ENCODE data around the gene FOXR1. TPM values are rescaled to one million over a fixed set of nuclear protein-coding genes. Genes with fewer than 3 reads are reported as not detected.

FOXR1 gene
- total RNA-seq, 4 donors from 2014 or later: not detected

DNA sequence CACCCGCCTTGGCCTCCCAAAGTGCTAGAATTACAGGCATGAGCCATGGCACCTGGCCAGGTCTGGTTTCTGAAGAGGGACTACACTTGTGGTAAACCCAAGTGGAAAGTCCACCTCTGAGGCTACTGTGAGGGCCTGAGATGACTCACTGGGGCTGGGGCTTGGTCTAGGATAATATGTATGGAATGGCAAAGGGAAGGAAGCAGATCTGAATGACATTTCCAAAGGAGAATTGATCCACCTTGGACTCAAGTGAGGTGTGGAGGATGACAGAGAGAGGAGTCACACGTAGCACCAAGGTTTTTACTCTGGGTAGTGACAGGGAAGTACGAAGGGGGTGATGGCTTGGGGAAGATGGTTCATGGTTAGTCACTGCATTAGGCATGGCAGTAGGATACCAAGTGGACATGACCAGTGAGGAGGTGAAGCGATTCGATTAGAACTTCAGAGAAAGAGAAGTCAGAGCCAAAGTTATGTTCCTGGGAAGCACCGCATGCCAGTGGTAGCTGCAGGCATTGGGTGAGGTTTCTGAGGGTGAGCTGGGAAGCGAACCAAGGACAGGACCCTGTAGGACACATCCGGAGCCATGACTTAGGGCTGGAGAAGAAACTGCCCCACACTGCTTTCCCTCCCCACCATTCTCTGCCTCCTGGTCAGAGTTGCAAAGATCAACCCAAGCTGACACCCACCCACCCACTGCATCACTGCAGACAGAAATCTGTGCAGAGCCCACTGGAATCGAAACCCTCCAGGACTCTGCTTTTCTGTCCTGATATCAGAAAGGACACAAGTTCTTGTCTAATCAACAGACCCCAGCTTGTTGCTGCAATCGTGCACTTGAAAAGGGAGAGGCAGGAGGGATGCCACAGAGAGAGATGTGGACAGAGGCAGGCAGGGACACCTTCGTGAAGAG, 32.8 kb upstream of the FOXR1 start:
- DNase-seq (ENCODE audit: low spot score in 2 of 2): no peak
- H3K36me3 ChIP-seq: no peaks in the 10 kb centered on the region
- H3K4me3 ChIP-seq: no peak overlapping the region
- WGBS, 2 donors: 71% methylated on average over 11 of the region's 11 CpGs
- no peaks in the 10 kb centered on the region for H3K27me3 ChIP-seq
- no peaks in the 10 kb centered on the region for H3K9me3 ChIP-seq
- TF ChIP-seq, protein P1, sequence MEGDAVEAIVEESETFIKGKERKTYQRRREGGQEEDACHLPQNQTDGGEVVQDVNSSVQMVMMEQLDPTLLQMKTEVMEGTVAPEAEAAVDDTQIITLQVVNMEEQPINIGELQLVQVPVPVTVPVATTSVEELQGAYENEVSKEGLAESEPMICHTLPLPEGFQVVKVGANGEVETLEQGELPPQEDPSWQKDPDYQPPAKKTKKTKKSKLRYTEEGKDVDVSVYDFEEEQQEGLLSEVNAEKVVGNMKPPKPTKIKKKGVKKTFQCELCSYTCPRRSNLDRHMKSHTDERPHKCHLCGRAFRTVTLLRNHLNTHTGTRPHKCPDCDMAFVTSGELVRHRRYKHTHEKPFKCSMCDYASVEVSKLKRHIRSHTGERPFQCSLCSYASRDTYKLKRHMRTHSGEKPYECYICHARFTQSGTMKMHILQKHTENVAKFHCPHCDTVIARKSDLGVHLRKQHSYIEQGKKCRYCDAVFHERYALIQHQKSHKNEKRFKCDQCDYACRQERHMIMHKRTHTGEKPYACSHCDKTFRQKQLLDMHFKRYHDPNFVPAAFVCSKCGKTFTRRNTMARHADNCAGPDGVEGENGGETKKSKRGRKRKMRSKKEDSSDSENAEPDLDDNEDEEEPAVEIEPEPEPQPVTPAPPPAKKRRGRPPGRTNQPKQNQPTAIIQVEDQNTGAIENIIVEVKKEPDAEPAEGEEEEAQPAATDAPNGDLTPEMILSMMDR (IDR thresholded peaks at IDR 0.05): no peak
- TF ChIP-seq EP300 (IDR thresholded peaks at IDR 0.05) (no peak), POLR2A (IDR thresholded peaks at IDR 0.05) (no peak)
- no peaks in the 10 kb centered on the region for H3K4me1 ChIP-seq
- no peak overlapping the region for H3K27ac ChIP-seq

DNA sequence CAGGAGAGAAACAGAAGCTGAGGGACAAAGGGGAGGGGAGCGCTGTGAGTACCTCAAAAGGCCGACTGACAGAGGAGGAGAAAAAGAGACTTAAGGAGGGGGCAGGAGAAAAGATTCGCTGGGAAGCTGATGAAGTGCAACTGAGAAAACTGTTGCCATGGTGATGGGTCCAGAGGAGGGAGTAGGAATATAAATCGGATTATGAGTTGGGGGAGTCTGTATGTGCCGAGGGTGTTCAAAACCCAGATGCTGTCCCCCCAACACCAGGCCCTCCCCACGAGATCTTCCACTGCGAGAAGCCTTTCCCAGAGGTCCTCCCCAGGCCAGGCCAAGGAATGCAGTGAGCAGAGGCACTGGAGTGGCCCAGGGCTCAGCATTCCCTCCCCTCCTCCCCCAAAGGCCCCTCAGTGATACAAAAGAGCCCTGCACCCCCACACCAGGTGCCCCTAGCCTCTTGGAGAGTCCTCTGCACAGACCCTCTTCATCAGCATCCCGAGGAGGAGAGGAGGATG, 32.1 kb upstream of the FOXR1 start:
- no peaks in the 10 kb centered on the region for H3K9me3 ChIP-seq
- H3K4me1 ChIP-seq: no peaks in the 10 kb centered on the region
- no peak overlapping the region for H3K27ac ChIP-seq
- H3K27me3 ChIP-seq: no peaks in the 10 kb centered on the region
- DNase-seq (ENCODE audit: low spot score in 2 of 2): no peak
- H3K4me3 ChIP-seq: no peak overlapping the region
- H3K36me3 ChIP-seq: no peaks in the 10 kb centered on the region
- 54 to 66% methylated on average over 8 of the region's 8 CpGs for WGBS, 2 donors
- no peak for TF ChIP-seq EP300 (IDR thresholded peaks at IDR 0.05)
- no peak for TF ChIP-seq POLR2A (IDR thresholded peaks at IDR 0.05)
- TF ChIP-seq, protein P1 (IDR thresholded peaks at IDR 0.05): no peak

DNA sequence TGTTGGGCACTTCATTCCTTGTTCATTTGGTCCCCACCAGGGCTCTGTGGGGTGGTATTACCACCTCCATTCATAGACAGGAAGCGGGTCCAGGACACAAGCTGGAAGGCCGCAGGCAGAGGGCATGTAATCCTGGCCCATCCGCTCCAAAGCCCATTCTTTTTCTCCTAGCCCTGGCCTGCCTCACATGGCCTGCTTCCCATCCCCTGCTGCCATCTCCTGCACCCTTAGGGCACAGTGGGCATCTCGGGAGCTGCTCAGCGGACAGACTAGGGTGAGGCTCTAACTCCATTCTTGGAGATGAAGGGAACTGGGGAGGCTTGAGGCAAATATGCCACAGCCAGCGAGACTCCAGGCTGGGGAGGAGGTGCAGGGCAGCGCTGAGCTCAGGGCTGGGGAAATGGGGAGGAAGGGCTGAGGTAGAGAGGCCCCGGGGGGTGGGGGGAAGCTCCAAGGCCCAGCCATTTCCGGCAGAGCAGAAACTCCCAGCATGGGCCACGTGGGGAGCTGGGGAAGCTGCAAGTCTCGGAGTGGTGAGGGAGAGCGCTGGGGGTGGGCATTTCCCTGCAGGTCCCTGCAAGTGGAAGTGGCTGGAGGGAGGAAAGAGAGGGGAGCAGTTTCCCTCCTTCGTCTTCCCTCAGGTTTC, 31.5 kb upstream of the FOXR1 start:
- Histone ChIP-seq H3K9me3 (no peaks in the 10 kb centered on the region), H3K27ac (no peak overlapping the region), H3K4me3 (no peak overlapping the region), H3K27me3 (no peaks in the 10 kb centered on the region), H3K4me1 (no peaks in the 10 kb centered on the region), H3K36me3 (no peaks in the 10 kb centered on the region)
- DNase-seq (ENCODE audit: low spot score in 2 of 2): no peak
- TF ChIP-seq EP300 (IDR thresholded peaks at IDR 0.05) (no peak), POLR2A (IDR thresholded peaks at IDR 0.05) (no peak)
- TF ChIP-seq, protein P1 (IDR thresholded peaks at IDR 0.05): no peak
- 40 to 44% methylated on average over 13 of the region's 13 CpGs for WGBS, 2 donors

DNA sequence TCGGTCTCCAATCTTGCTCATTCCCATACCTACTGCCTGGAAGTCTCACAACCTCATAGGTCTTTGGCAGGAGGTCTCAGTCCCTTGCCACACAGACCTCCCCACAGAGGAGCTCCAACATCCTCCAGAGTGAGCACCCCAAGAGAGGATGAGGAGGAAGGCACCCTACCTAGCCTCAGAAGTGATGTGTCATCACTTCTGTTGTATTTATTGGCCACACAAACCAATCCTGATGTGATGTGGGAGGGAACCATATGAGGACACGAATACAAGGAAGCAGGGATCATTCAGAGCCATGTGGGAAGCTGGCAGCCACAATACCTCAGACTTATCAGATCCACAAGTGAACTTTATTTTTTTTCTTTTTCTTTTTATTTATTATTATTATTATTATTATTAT, 24.5 kb upstream of the FOXR1 start:
- Histone ChIP-seq H3K4me1 (no peaks in the 10 kb centered on the region), H3K36me3 (no peaks in the 10 kb centered on the region), H3K9me3 (no peaks in the 10 kb centered on the region), H3K27me3 (peaks cover 0 to 8% of the 10 kb centered on the region in 2 donors), H3K27ac (no peak overlapping the region), H3K4me3 (no peak overlapping the region)
- no peak for DNase-seq (ENCODE audit: low spot score in 2 of 2)
- TF ChIP-seq POLR2A (IDR thresholded peaks at IDR 0.05) (no peak), EP300 (IDR thresholded peaks at IDR 0.05) (no peak)
- TF ChIP-seq, protein P1 (IDR thresholded peaks at IDR 0.05): no peak
- 25 to 26% methylated on average over 2 of the region's 2 CpGs for WGBS, 2 donors

DNA sequence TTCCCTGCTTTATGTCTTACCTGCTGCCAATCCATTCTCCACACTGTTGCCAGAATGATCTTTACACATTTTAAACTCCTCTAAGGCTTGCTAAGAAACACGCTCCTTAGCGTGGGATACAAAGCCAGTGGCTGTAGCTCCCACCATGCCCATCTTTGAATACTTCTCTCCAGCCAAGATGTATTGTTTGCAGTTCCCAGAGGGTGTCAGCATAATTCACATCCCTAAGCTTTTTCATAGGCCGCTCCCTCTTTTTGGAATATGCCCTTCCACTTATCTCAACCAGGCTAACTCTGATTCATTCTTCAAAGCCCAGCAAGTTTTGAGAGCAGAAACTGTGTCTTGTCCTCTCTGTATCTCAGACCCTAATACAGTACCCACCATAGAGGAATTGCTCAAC, 23.6 kb upstream of the FOXR1 start:
- H3K4me1 ChIP-seq: no peaks in the 10 kb centered on the region
- H3K36me3 ChIP-seq: no peaks in the 10 kb centered on the region
- no peak for DNase-seq (ENCODE audit: low spot score in 2 of 2)
- no peak overlapping the region for H3K4me3 ChIP-seq
- no peaks in the 10 kb centered on the region for H3K9me3 ChIP-seq
- H3K27me3 ChIP-seq: peaks cover 0 to 8% of the 10 kb centered on the region in 2 donors
- H3K27ac ChIP-seq: no peak overlapping the region
- no peak for TF ChIP-seq EP300 (IDR thresholded peaks at IDR 0.05)
- TF ChIP-seq, protein P1 (IDR thresholded peaks at IDR 0.05): no peak
- no peak for TF ChIP-seq POLR2A (IDR thresholded peaks at IDR 0.05)
- 50 to 60% methylated on average over 3 of the region's 3 CpGs for WGBS, 2 donors
